A549 (cell line): ENCODE results near the gene TRAF3. TPM values are rescaled to one million over a fixed set of nuclear protein-coding genes. Genes with fewer than 3 reads are reported as not detected.

Experiments used
- ATAC-seq, 2 experiments: fragments of 200-7000 bp in 1 of 2; fragments of >200 bp in 1 of 2; cut with Nextera tagmentation in 1 of 2; cut with Tn5 transposase in 1 of 2; 3 replicates each; pipeline versions ENCODE4 v1.8.0 to v1.9.1; 2018 to 2020; ENCODE audit warnings: mild to moderate bottlenecking in 1 of 2, moderate library complexity in 1 of 2
- CTCF ChIA-PET: fragments of 300-600 bp; sonication (Branson Sonifier 250); formaldehyde crosslinking; extraction: SDS; loops from one replicate; lab custom pipeline; 2021; ENCODE audit warnings: antibody characterized with exemption, inconsistent platforms; lab: Yijun Ruan, JAX
- POLR2A ChIA-PET: fragments of 350-600 bp; formaldehyde crosslinking; extraction: SDS; loops from one replicate; lab custom pipeline; 2021; ENCODE audit warnings: antibody characterized with exemption, inconsistent platforms; lab: Yijun Ruan, JAX
- DNase-seq, 2 experiments: peaks; one replicate each; pipeline versions ENCODE4 v3.0.0 to v3.0.0-alpha.2; 2011 to 2016; ENCODE audit warnings: low read depth in 1 of 2, low spot score in 1 of 2
- FAIRE-seq: peaks from 2 replicates; lab custom pipeline; 2011; peaks lifted over from hg19 to GRCh38; lab: Jason Lieb, UNC
- H3K27ac ChIP-seq, 2 experiments: fragments of >200 bp; sonication (Bioruptor Twin); formaldehyde crosslinking; 3 replicates each; pipeline ENCODE4 v1.5.1; 2016 to 2017
- H3K4me1 ChIP-seq: fragments of >200 bp; sonication (Bioruptor Twin); formaldehyde crosslinking; 3 replicates; pipeline ENCODE4 v1.6.1; 2016
- H3K4me2 ChIP-seq: fragments of >200 bp; sonication (Bioruptor Twin); formaldehyde crosslinking; 3 replicates; pipeline ENCODE4 v1.6.1; 2016
- H3K4me3 ChIP-seq: fragments of >200 bp; sonication (Bioruptor Twin); formaldehyde crosslinking; 3 replicates; pipeline ENCODE4 v1.5.1; 2016
- H3K9me3 ChIP-seq: fragments of >200 bp; sonication (Bioruptor Twin); formaldehyde crosslinking; 3 replicates; pipeline ENCODE4 v1.6.1; 2016
- ATOH8 ChIP-seq: fragments of 250-450 bp; sonication (Bioruptor Pico); IDR thresholded peaks from 2 replicates; pipeline ENCODE4 v1.5.0; 2020; ENCODE audit warnings: low read depth, mild to moderate bottlenecking, moderate library complexity
- CBX2 ChIP-seq: fragments of 200-600 bp; sonication (generic); IDR thresholded peaks from 2 replicates; pipeline ENCODE4 v1.6.1; 2016; ENCODE audit warnings: low read depth, mild to moderate bottlenecking, borderline replicate concordance
- CBX8 ChIP-seq: fragments of 200-600 bp; sonication (generic); IDR thresholded peaks from 2 replicates; pipeline ENCODE4 v1.6.1; 2016
- CEBPB ChIP-seq, 2 experiments: fragments of >200 bp in 1 of 2; sonication (Bioruptor Twin) in 1 of 2; formaldehyde crosslinking in 1 of 2; IDR thresholded peaks; 2 replicates each; pipeline ENCODE4 v1.6.1; 2012 to 2016
- CTCF ChIP-seq: fragments of >200 bp; sonication (Bioruptor Twin); formaldehyde crosslinking; IDR thresholded peaks from 3 replicates; pipeline ENCODE4 v1.5.1; 2016
- EHF ChIP-seq: fragments of 250-450 bp; sonication (Bioruptor Pico); IDR thresholded peaks from 2 replicates; pipeline ENCODE4 v1.5.0; 2020; ENCODE audit warnings: mild to moderate bottlenecking
- EHMT2 ChIP-seq: fragments of 200-600 bp; sonication (generic); IDR thresholded peaks from 2 replicates; pipeline ENCODE4 v1.6.1; 2016; ENCODE audit warnings: antibody characterized with exemption, low read depth, mild to moderate bottlenecking, moderate library complexity
- ESRRA ChIP-seq: fragments of 150-350 bp; IDR thresholded peaks from 2 replicates; pipeline ENCODE4 v1.6.1; 2014; ENCODE audit warnings: mild to moderate bottlenecking, low read length, borderline replicate concordance
- FOSL2 ChIP-seq, 2 experiments: fragments of 450-650 bp in 1 of 2; fragments of >200 bp in 1 of 2; sonication (Bioruptor Twin) in 1 of 2; formaldehyde crosslinking; IDR thresholded peaks; 2 replicates each; pipeline versions ENCODE4 v1.5.0 to v1.6.1; 2016 to 2020; ENCODE audit warnings: mild to moderate bottlenecking in 1 of 2, moderate library complexity in 1 of 2
- HEYL ChIP-seq: fragments of 250-450 bp; sonication (Bioruptor Pico); IDR thresholded peaks from 2 replicates; pipeline ENCODE4 v1.8.0; 2021; ENCODE audit warnings: mild to moderate bottlenecking, moderate library complexity
- HOXB13 ChIP-seq: fragments of 250-450 bp; sonication (Bioruptor Pico); IDR thresholded peaks from 2 replicates; pipeline ENCODE4 v1.5.0; 2020; ENCODE audit warnings: low read depth, mild to moderate bottlenecking, moderate library complexity
- JUN ChIP-seq, 2 experiments: fragments of >200 bp; sonication (Bioruptor Twin); formaldehyde crosslinking; IDR thresholded peaks; 2 replicates in 1 of 2; 3 replicates in 1 of 2; pipeline ENCODE4 v1.6.1; 2016 to 2017
- JUNB ChIP-seq: fragments of >200 bp; sonication (Bioruptor Twin); formaldehyde crosslinking; IDR thresholded peaks from 2 replicates; pipeline ENCODE4 v1.6.1; 2016
- KDM1A ChIP-seq: fragments of 200-600 bp; sonication (generic); IDR thresholded peaks from 2 replicates; pipeline ENCODE4 v1.6.1; 2016; ENCODE audit warnings: low read depth, mild to moderate bottlenecking
- KDM5A ChIP-seq: fragments of 200-600 bp; sonication (generic); IDR thresholded peaks from 2 replicates; pipeline ENCODE4 v1.6.1; 2016; ENCODE audit warnings: antibody characterized with exemption, mild to moderate bottlenecking
- MYC ChIP-seq: IDR thresholded peaks from 2 replicates; pipeline ENCODE4 v1.6.1; 2012; ENCODE audit warnings: mild to moderate bottlenecking, inconsistent platforms, low read length, improper control_type of control experiment, borderline replicate concordance
- NPAS2 ChIP-seq: fragments of 250-450 bp; sonication (Bioruptor Pico); IDR thresholded peaks from 2 replicates; pipeline ENCODE4 v1.8.0; 2022; ENCODE audit warnings: mild to moderate bottlenecking, moderate library complexity, borderline replicate concordance
- SMC3 ChIP-seq: fragments of >200 bp; sonication (Bioruptor Twin); formaldehyde crosslinking; IDR thresholded peaks from 3 replicates; pipeline ENCODE4 v1.6.1; 2018; ENCODE audit warnings: inconsistent platforms
- TFCP2L1 ChIP-seq: fragments of 250-450 bp; sonication (Bioruptor Pico); IDR thresholded peaks from 2 replicates; pipeline ENCODE4 v1.5.0; 2021; ENCODE audit warnings: mild to moderate bottlenecking
- USF2 ChIP-seq: fragments of 450-650 bp; IDR thresholded peaks from 2 replicates; pipeline ENCODE4 v1.6.1; 2014; ENCODE audit warnings: antibody characterized with exemption
- ZC3H11A ChIP-seq: fragments of 450-650 bp; IDR thresholded peaks from 2 replicates; pipeline ENCODE4 v1.6.1; 2014; ENCODE audit warnings: antibody characterized with exemption, mild to moderate bottlenecking
- ZSCAN20 ChIP-seq: fragments of 250-450 bp; sonication (Bioruptor Pico); IDR thresholded peaks from 2 replicates; pipeline ENCODE4 v1.8.0; 2022; ENCODE audit warnings: mild to moderate bottlenecking, moderate library complexity
- WGBS: methylation state at CpG from one replicate; pipeline ENCODE4 v1.1.6; 2017; ENCODE audit errors: missing lambda C conversion rate; 5-methylcytosine and 5-hydroxymethylcytosine counted together
- polyA plus RNA-seq, 4 experiments: library from polyadenylated mRNA; depleted of rRNA in 3 of 4; stranded (reverse); fragments of >200 nt; fragmentation: RNase III in 1 of 4; extraction: RNeasy Plus Mini Kit Qiagen cat#74134 plus additional on column Dnase treatment in 1 of 4; gene quantifications; 2 replicates in 3 of 4; 3 replicates in 1 of 4; pipeline ENCODE4 v1.2.3, GENCODE V29; 2011 to 2017

The TRAF3 gene
- polyA plus RNA-seq, 2 of the 4 experiments (the other 2 are of a cell fraction) = 20.2 to 25.5 TPM

GRCh38 chr14:102939329-102939728 is 162.1 kb downstream of the TRAF3 start:
- Histone ChIP-seq H3K4me3 (no peak overlapping the region), H3K4me2 (no peak overlapping the region)
- DNase-seq = no peak
- FAIRE-seq = no peak
- ChIA-PET POLR2A (no interaction called here), CTCF (no interaction called here)
- no peak for TF ChIP-seq ZSCAN20 (CRISPR knock-in tag)
- no peak for TF ChIP-seq FOSL2 (IDR thresholded peaks at IDR 0.05)
- no peak for TF ChIP-seq FOSL2 (CRISPR knock-in tag; IDR thresholded peaks at IDR 0.05)
- TF ChIP-seq JUNB = no peak
- no peak for TF ChIP-seq NPAS2 (CRISPR knock-in tag)
- TF ChIP-seq KDM5A = no peak
- no peak for TF ChIP-seq EHF (CRISPR knock-in tag)
- no peak for TF ChIP-seq SMC3
- no peak for TF ChIP-seq CEBPB (IDR thresholded peaks at IDR 0.05)
- no peak for TF ChIP-seq CBX2
- no peak for TF ChIP-seq ESRRA
- no peak for TF ChIP-seq ZC3H11A
- TF ChIP-seq HOXB13 = no peak
- no peak for TF ChIP-seq MYC
- no peak for TF ChIP-seq USF2
- TF ChIP-seq JUN (IDR thresholded peaks at IDR 0.05) = no peak
- no peak for TF ChIP-seq KDM1A
- TF ChIP-seq, all 56 proteins: peak for 0
- no peak; a peak in 1 of 6 replicates for ATAC-seq
- H3K9me3 ChIP-seq = no peaks in the 10 kb centered on the region
- no peak overlapping the region for H3K27ac ChIP-seq
- H3K4me1 ChIP-seq = no peaks in the 10 kb centered on the region
- WGBS = 93% methylated on average over 18 of the region's 18 CpGs

GRCh38 chr14:102939820-102940561 is 162.7 kb downstream of the TRAF3 start:
- no peak for ATAC-seq
- no peak overlapping the region for H3K27ac ChIP-seq
- DNase-seq = no peak
- CTCF ChIA-PET = interaction anchor here (1.8 kb wide), 1 partner anchor 246 kb away, joined by 6 read pairs; no protein-coding TSS in a partner anchor
- 96% methylated on average over 38 of the region's 43 CpGs for WGBS
- no peaks in the 10 kb centered on the region for H3K9me3 ChIP-seq
- FAIRE-seq = no peak
- no peaks in the 10 kb centered on the region for H3K4me1 ChIP-seq
- POLR2A ChIA-PET = no interaction called here
- H3K4me2 ChIP-seq = no peak overlapping the region
- H3K4me3 ChIP-seq = no peak overlapping the region
- no peak for TF ChIP-seq CTCF
- TF ChIP-seq USF2 = no peak
- TF ChIP-seq TFCP2L1 (CRISPR knock-in tag) = no peak
- no peak for TF ChIP-seq HEYL
- TF ChIP-seq JUNB = no peak

GRCh38 chr14:102940729-102941362 is 163.6 kb downstream of the TRAF3 start:
- Histone ChIP-seq H3K9me3 (no peaks in the 10 kb centered on the region), H3K27ac (no peak overlapping the region), H3K4me3 (no peak overlapping the region), H3K4me2 (no peak overlapping the region), H3K4me1 (no peaks in the 10 kb centered on the region)
- no peak for TF ChIP-seq KDM5A
- no peak for TF ChIP-seq FOSL2 (IDR thresholded peaks at IDR 0.05)
- TF ChIP-seq FOSL2 (CRISPR knock-in tag; IDR thresholded peaks at IDR 0.05) = no peak
- no peak for TF ChIP-seq CBX8
- no peak for TF ChIP-seq ATOH8 (CRISPR knock-in tag)
- TF ChIP-seq EHMT2 = no peak
- no peak for ATAC-seq
- CTCF ChIA-PET = interaction anchor here (1.8 kb wide), 1 partner anchor 247 kb away, joined by 6 read pairs; no protein-coding TSS in a partner anchor
- FAIRE-seq = no peak
- DNase-seq = no peak
- WGBS = 89% methylated on average over 19 of the region's 19 CpGs
- POLR2A ChIA-PET = no interaction called here
